ENCODE measurements around the gene CALCOCO1.

The CALCOCO1 gene

GRCh38 chr12:53696655-53697331, 30.5 kb downstream of the CALCOCO1 start:
- no peak for DNase-seq (ENCODE audit: extremely low read depth, low read depth)

DNA sequence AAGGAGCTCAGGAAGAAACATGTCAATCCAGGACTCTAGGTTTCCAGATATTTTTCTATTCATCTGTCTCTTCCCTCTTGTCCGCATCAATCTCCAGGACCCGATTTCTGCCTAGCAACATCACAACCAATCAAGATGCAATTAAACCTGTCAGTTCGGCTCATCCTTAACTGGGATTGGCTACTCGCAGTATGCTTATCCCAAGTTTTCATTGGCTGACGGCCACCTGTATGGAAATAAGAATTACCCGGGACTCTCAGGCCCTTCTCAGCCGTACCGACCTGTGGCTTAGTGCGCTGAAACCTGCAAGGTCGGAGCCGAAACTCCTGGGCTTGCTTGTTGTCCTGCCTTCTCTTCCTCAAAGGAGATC, 31.0 kb downstream of the CALCOCO1 start:
- TF ChIP-seq, protein P1, sequence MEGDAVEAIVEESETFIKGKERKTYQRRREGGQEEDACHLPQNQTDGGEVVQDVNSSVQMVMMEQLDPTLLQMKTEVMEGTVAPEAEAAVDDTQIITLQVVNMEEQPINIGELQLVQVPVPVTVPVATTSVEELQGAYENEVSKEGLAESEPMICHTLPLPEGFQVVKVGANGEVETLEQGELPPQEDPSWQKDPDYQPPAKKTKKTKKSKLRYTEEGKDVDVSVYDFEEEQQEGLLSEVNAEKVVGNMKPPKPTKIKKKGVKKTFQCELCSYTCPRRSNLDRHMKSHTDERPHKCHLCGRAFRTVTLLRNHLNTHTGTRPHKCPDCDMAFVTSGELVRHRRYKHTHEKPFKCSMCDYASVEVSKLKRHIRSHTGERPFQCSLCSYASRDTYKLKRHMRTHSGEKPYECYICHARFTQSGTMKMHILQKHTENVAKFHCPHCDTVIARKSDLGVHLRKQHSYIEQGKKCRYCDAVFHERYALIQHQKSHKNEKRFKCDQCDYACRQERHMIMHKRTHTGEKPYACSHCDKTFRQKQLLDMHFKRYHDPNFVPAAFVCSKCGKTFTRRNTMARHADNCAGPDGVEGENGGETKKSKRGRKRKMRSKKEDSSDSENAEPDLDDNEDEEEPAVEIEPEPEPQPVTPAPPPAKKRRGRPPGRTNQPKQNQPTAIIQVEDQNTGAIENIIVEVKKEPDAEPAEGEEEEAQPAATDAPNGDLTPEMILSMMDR (IDR thresholded peaks at IDR 0.05; ENCODE audit: low read depth, low read length): no peak
- no peak for DNase-seq (ENCODE audit: extremely low read depth, low read depth)

More at GRCh38 chr12:53696655-53697331, 30.5 kb downstream of the CALCOCO1 start:
- TF ChIP-seq, protein P1 (IDR thresholded peaks at IDR 0.05; ENCODE audit: low read depth, low read length): no peak

- DNase-seq (ENCODE audit: extremely low read depth, low read depth): no peak
- TF ChIP-seq, protein P1 (IDR thresholded peaks at IDR 0.05; ENCODE audit: low read depth, low read length): no peak; the same call in 1 of the 2 replicates
These were observed 31.8 kb downstream of the CALCOCO1 start for GRCh38 chr12:53695152-53696145.

- TF ChIP-seq, protein P1 (IDR thresholded peaks at IDR 0.05; ENCODE audit: low read depth, low read length): no peak
These were observed 32.5 kb downstream of the CALCOCO1 start for GRCh38 chr12:53694756-53695151.

DNA sequence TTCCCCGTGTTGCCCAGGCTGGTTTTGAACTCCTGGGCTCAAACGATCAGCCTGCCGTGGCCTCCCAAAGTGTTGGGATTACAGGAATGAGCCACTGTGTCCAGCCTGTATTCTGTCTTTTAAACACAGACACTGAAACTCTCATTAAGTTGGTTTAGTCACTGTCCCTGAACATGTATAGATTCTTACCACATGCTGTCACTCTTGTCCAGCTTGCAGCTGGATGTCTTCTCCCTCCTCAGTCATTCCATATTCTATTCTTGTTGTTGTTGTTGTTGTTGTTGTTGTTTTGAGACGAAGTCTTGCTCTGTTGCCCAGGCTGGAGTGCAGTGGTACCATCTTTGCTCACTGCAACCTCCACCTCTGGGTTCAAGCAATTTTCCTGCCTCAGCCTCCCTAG, 39.1 kb downstream of the CALCOCO1 start:
- TF ChIP-seq, protein P1 (IDR thresholded peaks at IDR 0.05; ENCODE audit: low read depth, low read length): no peak
- no peak for DNase-seq (ENCODE audit: extremely low read depth, low read depth)

More at GRCh38 chr12:53694756-53695151, 32.5 kb downstream of the CALCOCO1 start:
- no peak for DNase-seq (ENCODE audit: extremely low read depth, low read depth)

DNA sequence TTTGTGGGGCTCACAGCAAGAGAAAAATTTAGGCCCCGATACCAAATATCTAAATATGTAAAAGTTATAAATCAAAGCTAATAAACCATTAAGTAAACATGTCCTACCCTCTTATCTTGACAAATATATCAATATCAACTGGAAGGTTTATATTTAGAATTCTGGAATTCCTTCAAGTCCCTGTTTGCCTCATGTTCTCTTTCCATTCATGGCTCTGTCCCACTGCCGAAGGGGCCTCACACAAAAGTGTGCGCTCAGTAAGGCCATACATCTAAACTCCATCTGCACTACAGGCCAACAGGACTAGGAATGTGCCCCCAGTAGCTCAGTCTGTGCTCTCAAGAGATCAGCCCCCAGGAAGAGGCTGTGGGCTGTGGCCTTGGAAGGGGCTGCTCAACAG, 40.8 kb downstream of the CALCOCO1 start:
- TF ChIP-seq, protein P1 (IDR thresholded peaks at IDR 0.05; ENCODE audit: low read depth, low read length): no peak

More for the DNA sequence above, 40.8 kb downstream of the CALCOCO1 start:
- DNase-seq (ENCODE audit: extremely low read depth, low read depth): no peak

Measured in AG09319 (cell line).